Parathyroid adenoma (tissue), 2 donors: ENCODE data around the gene CNTNAP1.

Source experiments
- H2AFZ ChIP-seq: fragments of 300-600 bp; sonication (generic); one replicate; pipeline ENCODE4 v1.7.0; 2017; ENCODE audit warnings: antibody characterized with exemption, mild to moderate bottlenecking
- H3K27ac ChIP-seq: fragments of 300-600 bp; sonication (generic); one replicate; pipeline ENCODE4 v1.7.0; 2017
- H3K27me3 ChIP-seq: fragments of 300-600 bp; sonication (generic); one replicate; pipeline ENCODE4 v1.7.0; 2017; ENCODE audit warnings: low read length; ENCODE audit not compliant: control insufficient read depth, insufficient read depth
- H3K36me3 ChIP-seq: fragments of 300-600 bp; sonication (generic); one replicate; pipeline ENCODE4 v1.7.0; 2017; ENCODE audit warnings: low read length; ENCODE audit not compliant: control insufficient read depth, insufficient read depth
- H3K4me1 ChIP-seq: fragments of 300-600 bp; sonication (generic); one replicate; pipeline ENCODE4 v1.7.0; 2017; ENCODE audit warnings: control low read depth
- H3K4me2 ChIP-seq: fragments of 300-600 bp; sonication (generic); one replicate; pipeline ENCODE4 v1.7.0; 2017; ENCODE audit warnings: low read length
- H3K4me3 ChIP-seq: fragments of 300-600 bp; sonication (generic); one replicate; pipeline ENCODE4 v1.7.0; 2017; ENCODE audit warnings: low read depth, low read length
- H3K79me2 ChIP-seq: fragments of 300-600 bp; sonication (generic); one replicate; pipeline ENCODE4 v1.7.0; 2017; ENCODE audit warnings: control low read depth
- H3K9ac ChIP-seq: fragments of 300-600 bp; sonication (generic); one replicate; pipeline ENCODE4 v1.7.0; 2017; ENCODE audit warnings: mild to moderate bottlenecking
- H3K9me3 ChIP-seq: fragments of 300-600 bp; sonication (generic); one replicate; pipeline ENCODE4 v1.7.0; 2017; ENCODE audit warnings: low read length; ENCODE audit not compliant: control insufficient read depth
- TF ChIP-seq, protein P1 (sequence below): fragments of 300-600 bp; sonication (generic); IDR thresholded peaks from one replicate; pipeline ENCODE4 v1.7.0; 2017; ENCODE audit warnings: antibody characterized with exemption, mild to moderate bottlenecking
- donor health status: primary hyperparathyroidism.

CNTNAP1 gene

GRCh38 chr17:42670789-42671657 is 11.3 kb upstream of the CNTNAP1 start:
- TF ChIP-seq, protein P1, sequence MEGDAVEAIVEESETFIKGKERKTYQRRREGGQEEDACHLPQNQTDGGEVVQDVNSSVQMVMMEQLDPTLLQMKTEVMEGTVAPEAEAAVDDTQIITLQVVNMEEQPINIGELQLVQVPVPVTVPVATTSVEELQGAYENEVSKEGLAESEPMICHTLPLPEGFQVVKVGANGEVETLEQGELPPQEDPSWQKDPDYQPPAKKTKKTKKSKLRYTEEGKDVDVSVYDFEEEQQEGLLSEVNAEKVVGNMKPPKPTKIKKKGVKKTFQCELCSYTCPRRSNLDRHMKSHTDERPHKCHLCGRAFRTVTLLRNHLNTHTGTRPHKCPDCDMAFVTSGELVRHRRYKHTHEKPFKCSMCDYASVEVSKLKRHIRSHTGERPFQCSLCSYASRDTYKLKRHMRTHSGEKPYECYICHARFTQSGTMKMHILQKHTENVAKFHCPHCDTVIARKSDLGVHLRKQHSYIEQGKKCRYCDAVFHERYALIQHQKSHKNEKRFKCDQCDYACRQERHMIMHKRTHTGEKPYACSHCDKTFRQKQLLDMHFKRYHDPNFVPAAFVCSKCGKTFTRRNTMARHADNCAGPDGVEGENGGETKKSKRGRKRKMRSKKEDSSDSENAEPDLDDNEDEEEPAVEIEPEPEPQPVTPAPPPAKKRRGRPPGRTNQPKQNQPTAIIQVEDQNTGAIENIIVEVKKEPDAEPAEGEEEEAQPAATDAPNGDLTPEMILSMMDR, result no peak
- H3K9me3 ChIP-seq, result no peaks in the 10 kb centered on the region
- no peaks in the 10 kb centered on the region for H3K27me3 ChIP-seq
- H3K4me1 ChIP-seq, result no peaks in the 10 kb centered on the region
- no peak overlapping the region for H3K4me3 ChIP-seq
- no peak overlapping the region for H3K27ac ChIP-seq
- no peaks in the 10 kb centered on the region for H3K36me3 ChIP-seq
- H3K79me2 ChIP-seq, result peaks cover 3% of the 10 kb centered on the region
- no peak overlapping the region for H3K4me2 ChIP-seq
- no peak overlapping the region for H3K9ac ChIP-seq
- H2AFZ ChIP-seq, result no peak overlapping the region

DNA sequence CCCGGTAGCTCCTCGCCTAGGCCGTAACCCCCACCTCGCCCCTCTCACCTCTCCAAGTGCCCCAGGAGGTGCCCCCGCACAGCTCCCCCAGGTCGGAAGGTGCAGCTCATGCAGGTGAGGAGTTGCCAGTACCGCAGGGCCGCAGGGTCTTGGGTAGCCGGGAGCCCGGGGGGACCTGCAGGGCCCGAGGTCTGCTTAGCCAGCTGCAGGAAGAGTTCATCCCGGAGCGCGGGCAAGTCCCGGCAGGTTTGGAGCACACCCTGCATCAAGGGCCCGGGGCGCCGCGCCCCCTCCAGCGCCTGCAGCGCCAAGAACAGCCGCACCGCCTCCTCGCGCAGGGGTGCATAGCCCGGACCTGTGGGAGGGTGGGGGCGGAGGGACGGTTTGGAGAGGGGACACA is 10.3 kb upstream of the CNTNAP1 start:
- Histone ChIP-seq H3K4me1 (no peaks in the 10 kb centered on the region), H3K27ac (no peak overlapping the region), H3K27me3 (no peaks in the 10 kb centered on the region), H3K9me3 (no peaks in the 10 kb centered on the region), H3K4me2 (no peak overlapping the region), H3K9ac (no peak overlapping the region), H3K4me3 (no peak overlapping the region), H2AFZ (no peak overlapping the region), H3K36me3 (no peaks in the 10 kb centered on the region), H3K79me2 (peaks cover 9% of the 10 kb centered on the region)
- TF ChIP-seq, protein P1, result no peak

DNA sequence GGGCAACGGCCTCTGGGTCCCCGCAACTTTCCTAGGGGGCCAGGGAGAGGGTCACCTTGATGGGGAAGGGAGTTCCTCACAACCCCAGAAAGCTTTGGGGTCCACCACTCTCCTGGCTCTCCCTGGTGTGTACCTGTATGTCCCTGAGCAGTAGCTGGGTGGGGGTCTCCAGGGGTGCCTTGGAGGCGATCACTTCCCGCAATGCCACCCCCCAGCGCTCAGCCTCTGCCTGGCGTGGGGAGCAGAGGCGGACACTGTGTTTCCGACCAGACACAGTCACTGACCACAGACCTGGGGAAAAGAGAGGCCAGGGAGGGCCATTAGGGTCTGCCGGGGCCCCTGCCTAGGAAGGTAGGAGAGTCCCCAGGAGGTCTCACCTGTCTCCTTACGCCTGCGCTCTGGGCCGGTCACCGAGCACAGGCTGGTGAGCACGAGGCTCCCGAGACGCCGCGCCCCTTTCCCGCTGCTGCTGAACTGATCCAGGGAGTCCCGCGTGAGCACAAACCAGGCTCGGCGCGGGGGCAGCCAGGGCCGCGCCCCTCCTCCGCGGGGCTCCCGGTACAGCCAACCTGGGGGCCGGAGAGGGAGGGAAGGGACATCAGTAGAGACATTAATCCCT is 9.0 kb upstream of the CNTNAP1 start:
- TF ChIP-seq, protein P1, result no peak
- no peak overlapping the region for H3K27ac ChIP-seq
- no peak overlapping the region for H3K4me2 ChIP-seq
- peaks cover 9% of the 10 kb centered on the region for H3K79me2 ChIP-seq
- H3K9me3 ChIP-seq, result no peaks in the 10 kb centered on the region
- no peaks in the 10 kb centered on the region for H3K36me3 ChIP-seq
- H2AFZ ChIP-seq, result no peak overlapping the region
- peaks cover 6% of the 10 kb centered on the region for H3K4me1 ChIP-seq
- H3K4me3 ChIP-seq, result no peak overlapping the region
- H3K9ac ChIP-seq, result no peak overlapping the region
- no peaks in the 10 kb centered on the region for H3K27me3 ChIP-seq

GRCh38 chr17:42673885-42674754 is 8.2 kb upstream of the CNTNAP1 start:
- no peaks in the 10 kb centered on the region for H3K27me3 ChIP-seq

More at GRCh38 chr17:42673885-42674754, 8.2 kb upstream of the CNTNAP1 start:
- Histone ChIP-seq H3K27ac (peak overlapping the region; percentile 47), H3K4me3 (peak overlapping the region; percentile 96), H3K4me1 (peaks cover 8% of the 10 kb centered on the region), H2AFZ (no peak overlapping the region), H3K79me2 (peaks cover 9% of the 10 kb centered on the region), H3K4me2 (peak overlapping the region; percentile 53), H3K9me3 (no peaks in the 10 kb centered on the region), H3K9ac (no peak overlapping the region), H3K36me3 (no peaks in the 10 kb centered on the region)
- TF ChIP-seq, protein P1, result peak; percentile 23
